GM18499 (cell line): ENCODE results near the gene CCR6.

Experiments used
- ATAC-seq: cut with Tn5 transposase; IDR thresholded peaks from one replicate; pipeline ENCODE4 v1.9.1; 2021; ENCODE audit warnings: moderate number of reproducible peaks; ENCODE audit not compliant: insufficient read depth, unreplicated experiment

Gene CCR6

GRCh38 chr6:167140589-167141474 is 17.9 kb downstream of the CCR6 start:
- ATAC-seq, result no peak

- ATAC-seq, result no peak
Measured at GRCh38 chr6:167141667-167142432, 19.0 kb downstream of the CCR6 start.

- ATAC-seq, result no peak
Measured at GRCh38 chr6:167142433-167142761, 19.5 kb downstream of the CCR6 start.

- ATAC-seq, result no peak
Measured at GRCh38 chr6:167143041-167143440, 20.1 kb downstream of the CCR6 start.

GRCh38 chr6:167145461-167145860 is 22.6 kb downstream of the CCR6 start:
- no peak for ATAC-seq

GRCh38 chr6:167146135-167146534 is 23.2 kb downstream of the CCR6 start:
- no peak for ATAC-seq

GRCh38 chr6:167146977-167147376 is 24.1 kb downstream of the CCR6 start:
- ATAC-seq, result no peak

- no peak for ATAC-seq
Measured at GRCh38 chr6:167148021-167148420, 25.1 kb downstream of the CCR6 start.

GRCh38 chr6:167148997-167149396 is 26.1 kb downstream of the CCR6 start:
- no peak for ATAC-seq

- ATAC-seq, result peak; percentile 45
Measured at GRCh38 chr6:167150941-167151549, 28.1 kb downstream of the CCR6 start.

- ATAC-seq, result no peak
Measured at GRCh38 chr6:167151648-167152047, 28.8 kb downstream of the CCR6 start.

- no peak for ATAC-seq
Measured at GRCh38 chr6:167152862-167153261, 30.0 kb downstream of the CCR6 start.

GRCh38 chr6:167153521-167153959 is 30.6 kb downstream of the CCR6 start:
- ATAC-seq, result peak; percentile 46

GRCh38 chr6:167154291-167154690 is 31.4 kb downstream of the CCR6 start:
- no peak for ATAC-seq

GRCh38 chr6:167154895-167155294 is 32.0 kb downstream of the CCR6 start:
- ATAC-seq, result no peak

- ATAC-seq, result no peak
Measured at GRCh38 chr6:167157414-167157813, 34.5 kb downstream of the CCR6 start.

- no peak for ATAC-seq
Measured at GRCh38 chr6:167157863-167158262, 35.0 kb downstream of the CCR6 start, which contains the start of gene GPR31. Gene GPR31 (minus strand): TSS chr6:167157980. CDS start chr6:167157831, 149 bp downstream.

GRCh38 chr6:167161851-167162467 is 39.1 kb downstream of the CCR6 start:
- ATAC-seq, result no peak

GRCh38 chr6:167162591-167162990 is 39.7 kb downstream of the CCR6 start:
- no peak for ATAC-seq

GRCh38 chr6:167163476-167164011 is 40.6 kb downstream of the CCR6 start:
- ATAC-seq, result no peak
